NCI-H128 (cell line): ENCODE data around the gene HOXC4.

Experiments
- DNase-seq: peaks from one replicate; lab custom pipeline; 2025; ENCODE audit not compliant: unreplicated experiment; lab: John Stamatoyannopoulos, UW

HOXC4 gene

DNA sequence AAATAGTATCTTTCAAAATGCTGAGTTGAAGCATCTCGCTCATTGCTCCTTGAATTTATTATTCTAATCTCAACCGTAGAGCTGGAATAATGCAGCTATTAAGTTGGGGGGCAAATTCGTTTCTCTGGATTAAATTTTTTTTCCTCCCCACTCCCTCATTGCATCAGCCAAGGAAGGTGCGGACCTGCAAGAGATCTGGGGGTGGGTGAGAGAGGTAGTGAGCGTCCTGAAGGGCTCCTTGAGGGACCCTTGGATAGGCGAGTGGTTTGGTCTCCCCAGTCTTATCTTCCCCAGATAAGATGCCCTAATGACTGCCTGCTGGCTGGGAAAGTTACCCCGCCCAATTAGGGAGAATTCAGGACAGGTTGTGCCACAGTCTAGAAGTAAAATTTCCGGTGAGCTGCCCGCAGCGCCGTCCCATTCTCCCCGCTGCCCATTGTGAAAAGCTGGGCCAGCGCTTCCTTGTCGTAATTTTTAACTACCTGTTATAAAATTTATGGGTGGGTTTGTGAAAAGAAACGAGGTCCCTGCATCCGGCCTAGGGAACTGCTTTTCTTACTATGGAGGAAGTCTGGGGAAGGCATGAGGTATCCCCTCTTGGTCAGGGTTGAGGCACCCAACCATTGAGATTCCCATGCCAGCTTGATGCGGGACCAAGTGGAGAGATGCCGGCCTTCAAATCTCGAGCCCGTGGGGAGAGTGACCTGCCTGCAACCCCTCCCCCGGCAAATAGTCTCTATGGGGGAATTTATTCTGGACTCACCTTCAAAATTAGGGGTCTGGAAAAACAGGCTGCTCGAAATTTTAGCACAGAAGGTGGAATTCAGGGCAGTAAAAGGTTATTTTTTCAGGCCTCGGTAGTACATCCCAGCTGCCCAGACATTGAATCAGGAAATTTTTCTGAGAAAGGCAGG, 38.4 kb upstream of the HOXC4 start:
- no peak for DNase-seq

DNA sequence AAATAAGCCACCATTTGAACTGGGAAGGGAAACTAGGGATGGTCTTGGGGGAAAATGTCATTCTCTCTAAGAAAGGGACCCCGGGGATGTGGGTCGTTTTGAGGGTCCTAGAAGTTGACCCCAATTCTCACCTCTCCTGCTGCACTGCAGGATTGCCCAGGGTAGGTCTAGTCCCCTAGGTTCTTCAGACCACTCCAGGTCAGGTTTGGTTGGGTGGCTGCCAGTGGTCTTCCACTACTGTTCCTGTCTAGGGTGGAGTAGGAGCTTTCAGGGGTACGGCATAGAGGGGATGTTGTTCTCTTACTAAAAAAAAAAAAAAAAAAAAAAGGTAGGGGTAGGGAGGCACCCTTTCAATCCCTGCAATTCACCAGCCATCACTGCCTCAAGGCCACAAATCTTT, 37.6 kb upstream of the HOXC4 start:
- DNase-seq = no peak

GRCh38 chr12:54016478-54016964, 37.1 kb upstream of the HOXC4 start:
- DNase-seq = no peak

GRCh38 chr12:54017027-54017788, 36.4 kb upstream of the HOXC4 start:
- no peak for DNase-seq

DNA sequence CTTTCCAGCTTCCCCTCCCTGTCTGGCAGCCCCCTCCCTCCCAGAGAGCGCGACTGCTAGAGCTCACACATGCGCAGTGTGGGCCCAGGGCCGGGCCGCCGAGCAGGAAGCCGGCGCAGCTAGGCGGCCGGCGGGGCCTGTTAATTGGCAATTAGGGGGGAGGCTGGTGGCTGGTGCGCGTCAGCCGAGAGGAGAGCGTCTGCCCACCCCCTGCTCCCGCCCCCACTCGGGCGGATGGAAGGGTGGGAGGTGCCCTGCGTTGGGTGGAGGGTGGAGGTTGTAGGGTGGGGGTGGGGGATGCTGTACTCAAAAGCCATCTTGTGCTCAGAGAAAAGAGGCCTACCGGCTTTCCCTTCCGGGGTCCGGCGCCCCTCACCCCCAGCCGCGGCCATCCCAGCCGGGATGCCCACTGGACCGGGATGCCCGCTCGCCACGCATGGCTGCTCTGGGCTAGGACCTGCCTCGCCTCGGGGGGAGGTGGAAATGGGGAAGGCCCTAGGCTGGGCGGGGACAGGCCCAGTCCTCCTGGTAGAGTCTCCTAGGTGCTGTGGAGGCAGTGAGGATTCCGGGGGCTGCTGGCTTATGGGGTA, 35.7 kb upstream of the HOXC4 start:
- peak; percentile 50 for DNase-seq

- no peak for DNase-seq
Measured at GRCh38 chr12:54018468-54018984, 35.1 kb upstream of the HOXC4 start.

GRCh38 chr12:54019091-54019811, 34.4 kb upstream of the HOXC4 start:
- DNase-seq = no peak

GRCh38 chr12:54019924-54020590, 33.6 kb upstream of the HOXC4 start:
- no peak for DNase-seq

DNA sequence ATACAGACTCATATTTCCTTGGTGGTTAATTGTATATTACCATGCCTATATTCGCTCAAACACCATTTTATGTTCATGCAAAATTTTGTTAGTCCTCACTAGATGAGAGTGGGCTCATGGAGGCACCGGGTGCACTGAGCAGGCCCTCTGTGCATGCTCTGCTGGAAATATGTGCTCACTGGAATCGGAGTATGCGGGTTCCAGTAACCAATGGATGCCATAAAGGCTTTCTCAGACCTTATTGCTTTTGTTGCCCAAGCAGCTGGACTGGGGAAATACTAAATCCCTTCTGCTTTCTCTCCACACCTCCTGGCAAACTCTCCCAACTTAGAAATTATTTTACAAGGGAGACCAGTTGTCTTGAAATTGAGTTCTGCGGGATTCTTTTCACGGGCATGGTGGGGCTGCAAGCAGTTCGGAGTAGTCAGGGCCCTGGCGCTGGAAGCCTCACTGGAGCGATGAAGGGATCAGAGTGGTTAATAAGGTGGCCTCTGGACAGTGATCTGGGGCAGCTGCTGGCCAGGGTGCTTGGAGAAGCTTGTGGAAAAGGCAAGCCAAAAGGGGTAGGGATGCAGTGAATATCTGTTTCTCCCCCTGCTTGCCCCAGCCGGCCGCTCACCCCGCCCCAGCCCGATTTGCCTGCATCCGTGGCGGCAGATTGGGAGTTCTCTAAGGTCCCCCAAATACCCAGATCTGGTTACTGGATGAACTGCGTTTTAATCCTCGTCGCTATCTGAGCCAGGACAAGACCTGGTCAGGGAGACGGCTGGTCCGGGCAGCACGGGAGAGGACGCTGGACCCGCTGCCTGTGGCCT, 32.8 kb upstream of the HOXC4 start:
- no peak for DNase-seq

GRCh38 chr12:54021432-54022013, 32.1 kb upstream of the HOXC4 start:
- DNase-seq = no peak

- no peak for DNase-seq
Measured at GRCh38 chr12:54022960-54023884, 30.4 kb upstream of the HOXC4 start.

DNA sequence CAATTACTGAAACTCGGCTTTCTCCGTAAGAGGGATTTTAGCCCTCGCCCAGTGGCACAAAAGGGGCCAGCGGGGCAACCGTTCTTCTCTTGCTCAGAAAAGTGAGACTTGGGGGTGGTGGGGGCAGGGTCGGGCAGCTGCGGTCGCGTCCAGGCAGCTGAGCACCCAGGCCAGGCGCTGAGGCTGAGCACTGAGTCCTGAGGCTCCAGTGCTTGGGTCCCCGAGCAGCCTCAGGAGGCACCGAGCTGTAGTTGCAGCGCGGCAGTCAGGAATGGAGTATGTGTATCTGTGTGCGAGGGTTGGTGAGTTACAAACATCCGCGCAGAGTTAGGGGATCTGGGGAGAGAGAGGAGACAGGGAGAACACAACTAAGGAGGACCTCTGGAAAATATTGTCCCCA, 29.5 kb upstream of the HOXC4 start:
- DNase-seq = no peak

GRCh38 chr12:54024581-54025305, 28.9 kb upstream of the HOXC4 start:
- no peak for DNase-seq

DNA sequence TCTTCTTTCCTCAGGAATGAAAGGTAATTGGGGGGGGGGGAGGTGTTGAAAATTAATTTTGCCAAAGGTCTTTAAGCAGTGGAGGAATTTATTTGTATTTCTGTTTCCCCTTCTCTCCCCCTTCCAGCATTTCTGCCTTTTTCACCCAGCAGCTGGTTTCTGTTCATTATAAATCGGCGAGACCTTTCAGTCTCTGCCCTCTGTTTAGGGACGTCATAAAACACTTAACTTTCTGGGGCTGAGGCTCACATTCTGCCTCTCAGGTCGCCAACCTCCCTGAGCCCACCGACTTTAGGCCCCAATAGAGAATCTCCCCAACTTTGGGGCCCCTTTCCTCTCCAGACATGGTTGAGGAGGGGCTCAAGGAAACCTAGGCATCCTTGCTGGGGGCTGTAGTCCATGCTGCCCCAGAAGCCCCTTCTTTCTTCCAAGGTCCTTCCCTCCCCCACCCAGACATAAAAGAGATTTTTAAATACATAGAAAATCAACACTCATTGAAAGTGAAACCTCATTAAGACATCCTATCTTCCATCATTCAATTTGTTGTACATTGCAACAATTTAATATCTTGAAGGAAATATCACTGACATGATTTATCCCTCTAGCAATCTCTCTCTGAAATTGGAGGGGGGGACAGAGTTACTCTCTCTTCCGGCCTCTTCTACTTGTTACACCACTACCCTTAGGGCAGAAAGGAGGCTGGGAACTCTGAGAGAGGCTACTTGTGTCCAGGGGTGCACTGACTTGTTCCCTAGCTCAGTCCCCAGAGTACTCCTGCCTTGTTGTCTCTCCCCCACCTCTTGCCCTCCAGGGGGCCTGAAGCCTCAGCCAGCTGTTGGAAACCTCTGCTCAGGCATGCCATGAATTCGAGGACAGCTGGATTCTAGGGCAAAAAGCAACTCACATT, 27.9 kb upstream of the HOXC4 start:
- no peak for DNase-seq

- DNase-seq = no peak
Measured at GRCh38 chr12:54026640-54027441, 26.8 kb upstream of the HOXC4 start.

DNA sequence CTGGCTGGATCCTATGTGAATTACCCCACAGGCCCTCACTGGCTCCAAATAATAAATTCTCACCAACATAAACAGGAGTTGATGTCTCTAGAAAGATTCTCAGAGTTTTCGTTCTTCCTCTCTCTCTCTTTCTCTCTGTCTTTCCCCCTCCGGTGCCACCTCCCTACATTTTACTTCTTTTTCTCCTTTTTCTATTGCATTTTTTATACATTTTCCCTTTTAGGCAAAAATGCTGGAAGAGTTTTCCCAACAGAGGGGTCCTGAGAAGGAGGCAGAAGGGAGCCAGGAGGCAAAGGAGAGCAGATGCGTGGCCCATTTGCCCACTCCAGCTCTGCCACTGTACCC, 26.2 kb upstream of the HOXC4 start:
- DNase-seq = no peak
